ENCODE measurements around the gene DYRK1A.

Gene DYRK1A

DNA sequence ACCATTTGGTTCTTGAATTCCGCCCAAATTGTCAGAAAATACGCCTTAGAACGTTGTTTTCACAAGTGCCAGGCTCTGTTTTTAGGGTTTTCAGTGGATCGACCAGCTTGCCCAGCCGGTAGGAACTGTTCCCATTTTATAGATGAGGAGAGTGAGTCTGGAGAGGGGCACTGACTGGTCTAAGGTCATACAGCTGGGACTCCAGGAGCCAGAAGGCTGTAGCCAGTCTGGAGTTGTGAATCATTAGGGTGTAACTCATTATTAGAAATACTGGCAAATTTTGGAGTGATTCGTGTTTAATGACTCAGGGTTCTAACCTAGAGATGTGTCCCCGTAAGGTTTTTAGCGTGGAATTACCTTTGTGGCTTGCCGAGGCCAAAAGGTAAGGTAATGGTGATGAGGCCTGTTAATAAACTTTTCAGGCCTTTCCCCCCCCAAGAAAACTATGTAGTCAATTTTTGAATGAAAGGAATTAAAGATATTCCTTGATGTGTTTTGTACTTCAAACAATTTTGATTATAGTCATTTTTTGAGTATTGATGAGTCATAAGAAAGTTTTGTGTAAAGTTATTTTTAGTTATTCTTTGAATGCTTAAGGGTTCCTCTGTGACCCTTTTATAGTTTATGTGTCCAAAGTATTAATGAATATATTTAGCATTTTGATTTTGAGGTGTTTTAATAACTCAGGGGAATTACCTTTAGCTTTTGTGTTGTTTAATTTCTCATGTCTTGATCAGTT, 2.1 kb downstream of the DYRK1A start:
- no peaks in the 10 kb centered on the region for H3K36me3 ChIP-seq (ENCODE audit: control insufficient read depth in 2 of 2, insufficient read depth in 1 of 2, low read length in 2 of 2)
- peaks cover 28% of the 10 kb centered on the region for H3K4me1 ChIP-seq (ENCODE audit: control insufficient read depth, insufficient read depth, low read length)
- no peaks in the 10 kb centered on the region for H3K9me3 ChIP-seq (ENCODE audit: control insufficient read depth, insufficient read depth, low read depth, low read length)
- peak overlapping the region; percentile 100; the same call in 1 of the 2 replicates for H3K27ac ChIP-seq (ENCODE audit: extremely low read depth, low read depth, low read length)
- ChIA-PET CTCF (interaction anchor here (0.6 to 1.1 kb wide), 3 partner anchors 13 to 202 kb away, joined by 4 to 5 read pairs (median 4); no protein-coding TSS in a partner anchor), POLR2A (interaction anchor here (0.6 to 1.7 kb wide), 4 partner anchors 52 to 111 kb away, joined by 3 to 6 read pairs (median 4); partner anchors contain the start of gene VPS26C)
- peak overlapping the region; percentile 100 for H3K4me3 ChIP-seq (ENCODE audit: low read depth, low read length)
- TF ChIP-seq ZNF629 (tag by site-specific recombination; IDR thresholded peaks at IDR 0.05) (no peak), ZNF2 (tag by site-specific recombination; IDR thresholded peaks at IDR 0.05) (0 out of 2 replicates have a peak, but pooled peaks have one; percentile 48), PRDM10 (tag by site-specific recombination; IDR thresholded peaks at IDR 0.05) (no peak), MYNN (tag by site-specific recombination; IDR thresholded peaks at IDR 0.05; ENCODE audit: borderline replicate concordance) (no peak), ZNF530 (tag by site-specific recombination; IDR thresholded peaks at IDR 0.05; ENCODE audit: low read depth) (no peak), ZNF555 (tag by site-specific recombination; conservative IDR thresholded peaks at IDR 0.05) (no peak), ZBTB26 (tag by site-specific recombination; optimal IDR thresholded peaks at IDR 0.05) (no peak), SETDB1 (IDR thresholded peaks at IDR 0.05; ENCODE audit: insufficient read length, low read length) (no peak), EGR2 (tag by site-specific recombination; IDR thresholded peaks at IDR 0.05; ENCODE audit: low read depth) (no peak), ZBTB8A (tag by site-specific recombination; IDR thresholded peaks at IDR 0.05) (peak; percentile 34; the same call in 1 of the 2 replicates), PRDM6 (tag by site-specific recombination; IDR thresholded peaks at IDR 0.05) (no peak), ZNF600 (tag by site-specific recombination; IDR thresholded peaks at IDR 0.05) (no peak), ZBTB48 (tag by site-specific recombination; IDR thresholded peaks at IDR 0.05) (no peak), ZNF366 (tag by site-specific recombination; conservative IDR thresholded peaks at IDR 0.05) (no peak), ZNF214 (tag by site-specific recombination; IDR thresholded peaks at IDR 0.05; ENCODE audit: borderline replicate concordance) (no peak), ZNF184 (tag by site-specific recombination; IDR thresholded peaks at IDR 0.05) (0 out of 2 replicates have a peak, but pooled peaks have one; percentile 7), ZBTB44 (tag by site-specific recombination; IDR thresholded peaks at IDR 0.05) (no peak), ZNF792 (tag by site-specific recombination; IDR thresholded peaks at IDR 0.05) (no peak), ZNF175 (tag by site-specific recombination; IDR thresholded peaks at IDR 0.05) (no peak), ZNF654 (tag by site-specific recombination; IDR thresholded peaks at IDR 0.05; ENCODE audit: low read depth) (no peak)
- TF ChIP-seq, protein P1, sequence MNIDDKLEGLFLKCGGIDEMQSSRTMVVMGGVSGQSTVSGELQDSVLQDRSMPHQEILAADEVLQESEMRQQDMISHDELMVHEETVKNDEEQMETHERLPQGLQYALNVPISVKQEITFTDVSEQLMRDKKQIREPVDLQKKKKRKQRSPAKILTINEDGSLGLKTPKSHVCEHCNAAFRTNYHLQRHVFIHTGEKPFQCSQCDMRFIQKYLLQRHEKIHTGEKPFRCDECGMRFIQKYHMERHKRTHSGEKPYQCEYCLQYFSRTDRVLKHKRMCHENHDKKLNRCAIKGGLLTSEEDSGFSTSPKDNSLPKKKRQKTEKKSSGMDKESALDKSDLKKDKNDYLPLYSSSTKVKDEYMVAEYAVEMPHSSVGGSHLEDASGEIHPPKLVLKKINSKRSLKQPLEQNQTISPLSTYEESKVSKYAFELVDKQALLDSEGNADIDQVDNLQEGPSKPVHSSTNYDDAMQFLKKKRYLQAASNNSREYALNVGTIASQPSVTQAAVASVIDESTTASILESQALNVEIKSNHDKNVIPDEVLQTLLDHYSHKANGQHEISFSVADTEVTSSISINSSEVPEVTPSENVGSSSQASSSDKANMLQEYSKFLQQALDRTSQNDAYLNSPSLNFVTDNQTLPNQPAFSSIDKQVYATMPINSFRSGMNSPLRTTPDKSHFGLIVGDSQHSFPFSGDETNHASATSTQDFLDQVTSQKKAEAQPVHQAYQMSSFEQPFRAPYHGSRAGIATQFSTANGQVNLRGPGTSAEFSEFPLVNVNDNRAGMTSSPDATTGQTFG (tag by site-specific recombination; IDR thresholded peaks at IDR 0.05; ENCODE audit: borderline replicate concordance): no peak
- TF ChIP-seq, protein P2, sequence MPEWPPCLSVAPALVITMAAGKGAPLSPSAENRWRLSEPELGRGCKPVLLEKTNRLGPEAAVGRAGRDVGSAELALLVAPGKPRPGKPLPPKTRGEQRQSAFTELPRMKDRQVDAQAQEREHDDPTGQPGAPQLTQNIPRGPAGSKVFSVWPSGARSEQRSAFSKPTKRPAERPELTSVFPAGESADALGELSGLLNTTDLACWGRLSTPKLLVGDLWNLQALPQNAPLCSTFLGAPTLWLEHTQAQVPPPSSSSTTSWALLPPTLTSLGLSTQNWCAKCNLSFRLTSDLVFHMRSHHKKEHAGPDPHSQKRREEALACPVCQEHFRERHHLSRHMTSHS (tag by site-specific recombination; IDR thresholded peaks at IDR 0.05): no peak
- TF ChIP-seq, protein P3, sequence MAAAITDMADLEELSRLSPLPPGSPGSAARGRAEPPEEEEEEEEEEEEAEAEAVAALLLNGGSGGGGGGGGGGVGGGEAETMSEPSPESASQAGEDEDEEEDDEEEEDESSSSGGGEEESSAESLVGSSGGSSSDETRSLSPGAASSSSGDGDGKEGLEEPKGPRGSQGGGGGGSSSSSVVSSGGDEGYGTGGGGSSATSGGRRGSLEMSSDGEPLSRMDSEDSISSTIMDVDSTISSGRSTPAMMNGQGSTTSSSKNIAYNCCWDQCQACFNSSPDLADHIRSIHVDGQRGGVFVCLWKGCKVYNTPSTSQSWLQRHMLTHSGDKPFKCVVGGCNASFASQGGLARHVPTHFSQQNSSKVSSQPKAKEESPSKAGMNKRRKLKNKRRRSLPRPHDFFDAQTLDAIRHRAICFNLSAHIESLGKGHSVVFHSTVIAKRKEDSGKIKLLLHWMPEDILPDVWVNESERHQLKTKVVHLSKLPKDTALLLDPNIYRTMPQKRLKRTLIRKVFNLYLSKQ (tag by site-specific recombination; IDR thresholded peaks at IDR 0.05; ENCODE audit: borderline replicate concordance): no peak

Data from HEK293 (cell line).